H7 (cell line): ENCODE measurements around the gene LGALS9C. TPM values are rescaled to one million over a fixed set of nuclear protein-coding genes. Genes with fewer than 3 reads are reported as not detected.
"Not testable (repeated sequence)": the region's sequence is repeated elsewhere in the genome, so short reads cannot be mapped to it uniquely, and the experiment has no call there.

Experiments
- DNase-seq: peaks from one replicate; pipeline ENCODE4 v3.0.0; 2012
- H3K27me3 ChIP-seq: 2 replicates; pipeline ENCODE4 v1.6.0; 2011; ENCODE audit warnings: mild to moderate bottlenecking, low read length; ENCODE audit not compliant: control insufficient read depth, insufficient read depth
- H3K36me3 ChIP-seq: replicated peaks from 2 replicates; pipeline ENCODE4 v1.5.1; 2011; ENCODE audit warnings: low read length; ENCODE audit not compliant: control insufficient read depth, insufficient read depth
- H3K4me3 ChIP-seq: 2 replicates; pipeline ENCODE4 v1.5.1; 2011; ENCODE audit warnings: low read depth, mild to moderate bottlenecking, control low read depth, low read length, moderate library complexity; ENCODE audit not compliant: insufficient read depth
- total RNA-seq: library from RNA; depleted of rRNA; stranded (reverse); fragments of >200 nt; shearing (Covaris generic); gene quantifications from 2 replicates; pipeline ENCODE4 v1.2.3, GENCODE V29; 2014; rRNA removed

Gene LGALS9C
- total RNA-seq, 1 experiment from 2014 or later = not detected

- DNase-seq, H3K36me3 ChIP-seq, H3K4me3 ChIP-seq, H3K27me3 ChIP-seq: not testable (repeated sequence)
These were observed 53.8 kb downstream of the LGALS9C start for GRCh38 chr17:18530405-18530804.

DNA sequence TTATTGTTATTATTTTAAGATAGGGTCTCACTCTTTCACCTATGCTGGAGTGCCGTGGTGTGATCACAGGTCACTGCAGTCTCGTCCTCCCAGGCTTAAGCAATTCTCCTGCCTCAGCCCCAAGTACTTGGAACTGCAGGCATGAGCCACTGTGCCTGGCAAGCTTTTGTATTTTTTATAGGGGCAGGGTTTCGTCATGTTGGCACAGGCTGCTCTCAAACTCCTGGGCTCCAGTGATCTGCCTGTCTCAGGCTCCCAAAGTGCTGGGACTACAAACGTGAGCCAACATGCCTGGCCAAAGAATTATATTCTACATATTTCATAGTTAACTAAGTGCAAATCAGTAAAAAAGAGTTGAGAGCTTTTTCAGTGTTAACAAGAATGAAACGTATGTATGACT, 65.6 kb downstream of the LGALS9C start:
- not testable (repeated sequence) for H3K36me3 ChIP-seq, H3K4me3 ChIP-seq, H3K27me3 ChIP-seq, DNase-seq

DNA sequence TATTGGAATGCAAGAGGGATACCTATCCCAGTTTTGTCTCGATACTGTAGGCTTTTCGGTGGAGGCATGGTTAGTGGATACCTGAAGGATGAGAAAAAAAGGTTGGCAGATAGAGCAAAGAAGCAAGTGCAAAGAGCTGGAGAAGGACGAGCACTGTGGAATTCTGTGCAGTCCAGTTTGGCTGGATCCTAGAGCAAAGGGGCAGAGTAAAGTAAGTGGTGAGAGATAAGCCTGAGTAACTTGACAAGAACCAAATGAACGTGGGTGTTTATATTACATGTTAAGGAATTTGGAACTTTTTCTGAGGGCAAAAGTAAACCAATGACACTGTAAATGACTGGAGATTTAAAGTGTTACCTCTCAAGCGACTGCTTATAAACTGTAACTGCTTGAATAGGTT, 66.3 kb downstream of the LGALS9C start:
- not testable (repeated sequence) for H3K27me3 ChIP-seq, H3K36me3 ChIP-seq, H3K4me3 ChIP-seq, DNase-seq

Other genes starting within 250 kb of the LGALS9C start
- 199 and 225 TPM in 2 replicates for gene FLII, start 218.1 kb upstream of the LGALS9C start, total RNA-seq
- gene MIEF2, start 216.1 kb upstream of the LGALS9C start, total RNA-seq = 16.2 and 17.3 TPM in 2 replicates
- 36.7 and 48.0 TPM in 2 replicates for gene TOP3A, start 161.8 kb upstream of the LGALS9C start, total RNA-seq
- gene SMCR8, start 161.5 kb upstream of the LGALS9C start, total RNA-seq = 13.1 and 14.4 TPM in 2 replicates
- gene SHMT1, start 113.2 kb upstream of the LGALS9C start, total RNA-seq = 76.3 and 85.7 TPM in 2 replicates
- not detected in 2 replicates for gene EVPLL, start 99.0 kb upstream of the LGALS9C start, total RNA-seq
- 0.18 TPM in 1 of 2 replicates, not detected in the other for gene TBC1D28, start 167.6 kb downstream of the LGALS9C start, total RNA-seq
- 5.1 and 8.7 TPM in 2 replicates for gene FOXO3B, start 205.5 kb downstream of the LGALS9C start, total RNA-seq